Motor neuron (in vitro differentiated cells): ENCODE data around the gene ELL2. TPM values are rescaled to one million over a fixed set of nuclear protein-coding genes. Genes with fewer than 3 reads are reported as not detected.

Experiments used
- ATAC-seq, 8 experiments: fragments of 200-7000 bp; cut with Tn5 transposase; replicated peaks in 6 of 8; 2 replicates each; pipeline ENCODE4 v1.8.0; 2021; ENCODE audit warnings: mild to moderate bottlenecking in 8 of 8, moderate library complexity in 8 of 8
- H3K27ac ChIP-seq, 2 donors: fragments of 250-450 bp; sonication (Bioruptor Pico); 2 replicates each; pipeline ENCODE4 v1.9.0; 2021; ENCODE audit warnings: antibody characterized with exemption in 2 of 2, mild to moderate bottlenecking in 2 of 2, moderate library complexity in 1 of 2
- H3K4me1 ChIP-seq, 2 donors: fragments of 250-450 bp; sonication (Bioruptor Pico); replicated peaks in 1 of 2; 2 replicates each; pipeline ENCODE4 v1.6.1; 2021; ENCODE audit warnings: antibody characterized with exemption in 2 of 2, mild to moderate bottlenecking in 2 of 2, moderate library complexity in 1 of 2
- H3K4me3 ChIP-seq, 5 donors: fragments of 250-450 bp; sonication (Bioruptor Pico); 2 replicates each; pipeline ENCODE4 v1.9.0; 2021; ENCODE audit warnings: antibody characterized with exemption in 5 of 5, mild to moderate bottlenecking in 5 of 5, moderate library complexity in 4 of 5
- WGBS, 10 experiments: fragments of 450-650 bp; shearing (Covaris generic); methylation state at CpG; one replicate each; pipeline ENCODE4 v1.0.0; 2022; 5-methylcytosine and 5-hydroxymethylcytosine counted together
- in situ Hi-C, 9 experiments: fragments of 400-800 bp; cut with MboI; loops; one replicate each; pipeline ENCODE4 v1.15.0; 2021; ENCODE audit warnings: low sequenced_read_pairs in 9 of 9, low pct_unique_long_range_greater_than_20kb in 2 of 9; ENCODE audit not compliant: unreplicated experiment in 9 of 9
- total RNA-seq, 8 experiments: library from RNA; unstranded; fragments of 300-600 nt; gene quantifications; 2 replicates each; pipeline versions ENCODE4 v1.2.3 to v1.2.4, GENCODE V29; 2022

ELL2 gene
- total RNA-seq, 8 experiments from 2014 or later = 3.4 to 46.2 (median 19.2) TPM

GRCh38 chr5:95970359-95970704 lies 8.7 kb upstream of the ELL2 start:
- ATAC-seq = no peak
- 46 to 100% (median 82%) methylated on average over 1 of the region's 1 CpG; no CpG with 5 or more reads in 2 of the 10 experiments for WGBS, 10 experiments
- Histone ChIP-seq H3K4me1 (no peaks in the 10 kb centered on the region), H3K4me3 (no peak overlapping the region), H3K27ac (no peak overlapping the region)
- in situ Hi-C loops = loop anchor here in 1 of 9 experiments (25.0 kb wide), 1 partner anchor 367 kb away; no protein-coding TSS in a partner anchor

- WGBS, 10 experiments = 78 to 100% (median 92%) methylated on average over 2 to 5 of the region's 5 CpGs
- in situ Hi-C loops = loop anchor here in 1 of 9 experiments (25.0 kb wide), 1 partner anchor 367 kb away; no protein-coding TSS in a partner anchor
- ATAC-seq = no peak
Observed at GRCh38 chr5:95969651-95970358, 8.2 kb upstream of the ELL2 start.

GRCh38 chr5:95969055-95969454 lies 7.4 kb upstream of the ELL2 start:
- H3K4me3 ChIP-seq = no peak overlapping the region
- no peaks in the 10 kb centered on the region for H3K4me1 ChIP-seq
- WGBS, 10 experiments = 69 to 100% (median 89%) methylated on average over 2 to 5 of the region's 5 CpGs
- no peak for ATAC-seq
- in situ Hi-C loops = loop anchor here in 1 of 9 experiments (25.0 kb wide), 1 partner anchor 368 kb away; no protein-coding TSS in a partner anchor
- no peak overlapping the region for H3K27ac ChIP-seq

More at GRCh38 chr5:95969651-95970358, 8.2 kb upstream of the ELL2 start:
- no peak overlapping the region for H3K4me3 ChIP-seq
- H3K27ac ChIP-seq = no peak overlapping the region
- H3K4me1 ChIP-seq = no peaks in the 10 kb centered on the region

- no peak overlapping the region for H3K4me3 ChIP-seq
- WGBS, 10 experiments = 86 to 100% (median 100%) methylated on average over 1 of the region's 1 CpG; no CpG with 5 or more reads in 6 of the 10 experiments
- no peak overlapping the region for H3K27ac ChIP-seq
- no peaks in the 10 kb centered on the region for H3K4me1 ChIP-seq
- ATAC-seq = no peak
- in situ Hi-C loops = loop anchor here in 1 of 9 experiments (25.0 kb wide), 1 partner anchor 370 kb away; no protein-coding TSS in a partner anchor
Observed at GRCh38 chr5:95967236-95967635, 5.6 kb upstream of the ELL2 start.

- in situ Hi-C loops = loop anchor here in 1 of 9 experiments (25.0 kb wide), 1 partner anchor 371 kb away; no protein-coding TSS in a partner anchor
- Histone ChIP-seq H3K27ac (no peak overlapping the region), H3K4me1 (no peaks in the 10 kb centered on the region), H3K4me3 (no peak overlapping the region)
- 67 to 100% (median 100%) methylated on average over 1 to 2 of the region's 2 CpGs; no CpG with 5 or more reads in 1 of the 10 experiments for WGBS, 10 experiments
- ATAC-seq = no peak
Observed at GRCh38 chr5:95966005-95966404, 4.4 kb upstream of the ELL2 start.

- H3K4me3 ChIP-seq = no peak overlapping the region
- in situ Hi-C loops = loop anchor here in 1 of 9 experiments (25.0 kb wide), 1 partner anchor 373 kb away; no protein-coding TSS in a partner anchor
- 57 to 90% (median 82%) methylated on average over 2 to 8 of the region's 8 CpGs for WGBS, 10 experiments
- H3K27ac ChIP-seq = no peak overlapping the region
- no peak for ATAC-seq
- peaks cover 7 to 9% of the 10 kb centered on the region in 2 donors for H3K4me1 ChIP-seq
Observed at GRCh38 chr5:95963650-95964410, 2.2 kb upstream of the ELL2 start.

GRCh38 chr5:95962785-95963184 lies 1.1 kb upstream of the ELL2 start:
- in situ Hi-C loops = loop anchor here in 1 of 9 experiments (25.0 kb wide), 1 partner anchor 375 kb away; no protein-coding TSS in a partner anchor
- WGBS, 10 experiments = 25 to 100% (median 83%) methylated on average over 1 to 6 of the region's 6 CpGs; no CpG with 5 or more reads in 3 of the 10 experiments
- H3K4me1 ChIP-seq = peaks cover 8 to 15% of the 10 kb centered on the region in 2 donors
- no peak overlapping the region for H3K4me3 ChIP-seq
- no peak for ATAC-seq
- H3K27ac ChIP-seq = no peak overlapping the region

GRCh38 chr5:95962475-95962773 lies 773 bp upstream of the ELL2 start:
- no peak for ATAC-seq
- WGBS, 10 experiments = 49 to 100% (median 83%) methylated on average over 1 to 7 of the region's 8 CpGs; no CpG with 5 or more reads in 1 of the 10 experiments
- H3K27ac ChIP-seq = no peak overlapping the region
- in situ Hi-C loops = loop anchor here in 1 of 9 experiments (25.0 kb wide), 1 partner anchor 375 kb away; no protein-coding TSS in a partner anchor
- H3K4me3 ChIP-seq = peak overlapping the region in 2 of 5 donors; percentile 73 to 99
- peaks cover 8 to 15% of the 10 kb centered on the region in 2 donors for H3K4me1 ChIP-seq

- ATAC-seq = peak; percentile 67 to 82 (median 79)
- 0 to 6% (median 0%) methylated on average over 2 to 14 of the region's 90 CpGs; no CpG with 5 or more reads in 6 of the 10 experiments for WGBS, 10 experiments
- peak overlapping the region; percentile 55 to 69 for H3K27ac ChIP-seq
- in situ Hi-C loops = loop anchor here in 1 of 9 experiments (25.0 kb wide), 1 partner anchor 376 kb away; no protein-coding TSS in a partner anchor
- peaks cover 8 to 15% of the 10 kb centered on the region in 2 donors for H3K4me1 ChIP-seq
- H3K4me3 ChIP-seq = peak overlapping the region; percentile 73 to 99 (median 80)
Observed at GRCh38 chr5:95960667-95961616, 709 bp downstream of the ELL2 start.

GRCh38 chr5:95959888-95960666 lies 1.6 kb downstream of the ELL2 start:
- ATAC-seq = peak in 7 of 8 experiments; percentile 2 to 8 (median 3)
- peaks cover 8 to 15% of the 10 kb centered on the region in 2 donors for H3K4me1 ChIP-seq
- in situ Hi-C loops = loop anchor here in 1 of 9 experiments (25.0 kb wide), 1 partner anchor 377 kb away; no protein-coding TSS in a partner anchor
- 0 to 60% (median 15%) methylated on average over 1 to 21 of the region's 26 CpGs for WGBS, 10 experiments
- H3K4me3 ChIP-seq = peak overlapping the region; percentile 73 to 99 (median 80)
- no peak overlapping the region for H3K27ac ChIP-seq

- Histone ChIP-seq H3K4me3 (peak overlapping the region; percentile 73 to 99 (median 80)), H3K4me1 (peaks cover 8 to 15% of the 10 kb centered on the region in 2 donors), H3K27ac (no peak overlapping the region)
- no peak for ATAC-seq
- 33 to 95% (median 65%) methylated on average over 2 to 6 of the region's 9 CpGs; no CpG with 5 or more reads in 1 of the 10 experiments for WGBS, 10 experiments
- in situ Hi-C loops = loop anchor here in 1 of 9 experiments (25.0 kb wide), 1 partner anchor 378 kb away; no protein-coding TSS in a partner anchor
Observed at GRCh38 chr5:95959051-95959887, 2.4 kb downstream of the ELL2 start.
